Left kidney (tissue), 2 donors: ENCODE results near the gene PPP2R5B. TPM values are rescaled to one million over a fixed set of nuclear protein-coding genes. Genes with fewer than 3 reads are reported as not detected.
A peak's percentile ranks its signal among the peaks of the same experiment; 100 is the strongest.

Source experiments
- DNase-seq: peaks from one replicate; pipeline ENCODE4 v3.0.0-alpha.2; 2013
- polyA plus RNA-seq: library from polyadenylated mRNA; unstranded; fragments of 120-200 nt; gene quantifications from one replicate; pipeline ENCODE4 v1.2.1, GENCODE V29; 2013; ENCODE audit not compliant: insufficient read length

PPP2R5B gene
- polyA plus RNA-seq, 1 donor, result 18.5 TPM

- no peak for DNase-seq
Measured at GRCh38 chr11:64906314-64906635, 18.2 kb upstream of the PPP2R5B start.

DNA sequence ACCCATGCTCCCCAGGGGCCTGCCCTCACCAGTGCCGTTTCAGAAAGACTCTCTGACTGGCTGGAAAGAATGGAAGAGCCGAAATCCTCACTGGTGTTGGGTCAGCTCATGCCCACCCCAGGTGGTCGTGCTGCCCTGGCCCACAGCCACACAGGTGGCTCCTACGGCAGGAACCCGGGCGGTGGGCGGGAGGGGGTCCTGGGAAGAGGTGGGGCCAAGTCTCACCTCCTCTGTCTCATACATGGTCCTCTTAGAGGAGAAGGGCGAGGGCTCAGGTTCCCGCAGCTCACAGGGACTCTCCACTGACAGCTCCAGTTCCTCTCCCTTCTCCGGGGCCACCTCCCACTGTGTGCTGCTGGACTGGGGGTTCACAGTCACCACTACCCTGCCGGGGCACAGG is 15.7 kb upstream of the PPP2R5B start:
- no peak for DNase-seq

- no peak for DNase-seq
Measured at GRCh38 chr11:64909653-64910343, 14.7 kb upstream of the PPP2R5B start.

- no peak for DNase-seq
Measured at GRCh38 chr11:64910451-64911093, 13.9 kb upstream of the PPP2R5B start.

DNA sequence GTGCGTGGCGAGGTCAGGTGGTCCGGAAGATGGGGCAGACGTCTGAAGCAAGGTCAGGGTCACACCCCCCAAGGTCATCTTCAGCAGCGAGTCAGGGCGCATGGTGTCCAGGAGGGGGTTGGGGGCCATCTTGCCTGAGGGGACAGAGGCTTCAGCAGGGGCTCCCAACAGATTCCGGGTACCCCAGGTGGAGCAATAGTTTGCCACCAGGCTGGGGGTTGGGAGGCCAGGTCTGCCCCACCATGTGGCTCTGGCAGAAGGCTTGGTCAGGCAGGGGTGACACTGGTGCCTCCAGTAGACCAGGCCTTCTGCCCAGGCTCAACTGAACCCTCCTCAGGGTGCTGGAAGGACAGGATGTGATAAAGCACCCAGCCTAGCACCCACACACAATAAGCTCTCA is 13.3 kb upstream of the PPP2R5B start:
- DNase-seq, result no peak

DNA sequence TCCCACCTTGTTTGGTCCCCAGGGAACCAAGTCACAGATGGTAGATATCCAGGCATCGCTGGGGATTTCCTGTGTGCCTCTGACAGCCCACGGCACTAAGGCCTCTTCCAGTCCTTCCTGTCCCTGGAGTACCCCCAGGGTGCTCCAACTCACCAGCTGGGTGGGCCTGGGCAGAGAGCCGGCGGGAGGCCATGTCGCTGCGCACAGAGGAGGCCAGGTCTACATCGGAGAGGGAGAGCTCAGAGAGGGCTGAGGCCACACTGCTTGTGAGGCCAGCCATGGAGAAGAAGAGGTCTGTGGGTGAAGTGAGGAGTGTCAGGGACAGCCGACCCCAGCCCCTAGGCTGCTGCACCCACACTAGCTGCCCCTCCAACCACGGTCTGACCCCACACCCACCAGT is 12.8 kb upstream of the PPP2R5B start:
- no peak for DNase-seq

DNA sequence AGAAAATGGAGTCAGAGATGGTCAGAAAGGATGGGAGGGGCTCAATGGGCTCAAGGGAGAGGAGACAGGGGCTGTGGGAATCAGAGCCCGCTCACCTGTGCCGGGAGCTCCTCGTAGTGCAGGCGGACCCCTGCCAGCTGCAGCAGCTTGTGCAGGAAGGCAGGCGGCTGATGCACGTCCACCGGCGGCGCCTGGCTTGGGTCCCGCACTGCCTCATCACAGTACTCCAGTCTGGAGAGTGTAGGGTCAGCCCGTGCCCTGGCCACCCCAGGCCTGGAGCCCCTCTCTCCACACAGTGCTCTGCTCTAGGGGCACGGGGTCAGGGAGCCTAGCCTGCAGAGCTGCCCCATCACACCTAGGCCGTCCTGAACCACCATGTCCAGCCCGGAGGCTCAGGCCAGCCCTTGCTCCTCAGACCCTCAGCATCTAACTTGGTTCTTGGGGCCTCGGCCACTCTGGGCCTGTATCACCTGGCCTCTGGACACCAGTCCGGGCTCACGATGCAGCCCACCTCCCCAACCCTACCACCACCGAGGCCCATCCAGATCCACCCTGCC is 11.2 kb upstream of the PPP2R5B start:
- no peak for DNase-seq

DNA sequence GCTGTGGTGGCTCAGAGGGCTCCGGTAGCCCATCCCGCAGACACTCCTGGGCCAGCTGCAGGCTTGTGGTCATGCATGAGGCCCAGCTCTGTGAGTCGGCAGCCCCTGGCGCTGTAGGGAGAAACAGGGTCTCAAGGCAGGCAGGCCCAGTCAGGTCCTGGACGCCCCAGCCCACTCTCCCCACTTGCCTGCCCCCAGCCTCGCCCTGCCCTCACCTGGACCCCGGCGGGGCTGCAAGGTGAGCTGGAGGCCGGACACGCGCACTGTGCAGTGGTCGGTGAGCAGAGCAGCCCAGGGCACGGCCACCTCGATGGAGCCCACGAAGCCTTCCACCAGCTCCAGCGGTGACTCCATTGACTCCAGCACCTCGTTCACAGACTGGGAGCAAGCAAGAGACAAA is 10.4 kb upstream of the PPP2R5B start:
- DNase-seq, result no peak

- no peak for DNase-seq
Measured at GRCh38 chr11:64915376-64915887, 9.1 kb upstream of the PPP2R5B start.

GRCh38 chr11:64916040-64916774 is 8.3 kb upstream of the PPP2R5B start:
- no peak for DNase-seq

DNA sequence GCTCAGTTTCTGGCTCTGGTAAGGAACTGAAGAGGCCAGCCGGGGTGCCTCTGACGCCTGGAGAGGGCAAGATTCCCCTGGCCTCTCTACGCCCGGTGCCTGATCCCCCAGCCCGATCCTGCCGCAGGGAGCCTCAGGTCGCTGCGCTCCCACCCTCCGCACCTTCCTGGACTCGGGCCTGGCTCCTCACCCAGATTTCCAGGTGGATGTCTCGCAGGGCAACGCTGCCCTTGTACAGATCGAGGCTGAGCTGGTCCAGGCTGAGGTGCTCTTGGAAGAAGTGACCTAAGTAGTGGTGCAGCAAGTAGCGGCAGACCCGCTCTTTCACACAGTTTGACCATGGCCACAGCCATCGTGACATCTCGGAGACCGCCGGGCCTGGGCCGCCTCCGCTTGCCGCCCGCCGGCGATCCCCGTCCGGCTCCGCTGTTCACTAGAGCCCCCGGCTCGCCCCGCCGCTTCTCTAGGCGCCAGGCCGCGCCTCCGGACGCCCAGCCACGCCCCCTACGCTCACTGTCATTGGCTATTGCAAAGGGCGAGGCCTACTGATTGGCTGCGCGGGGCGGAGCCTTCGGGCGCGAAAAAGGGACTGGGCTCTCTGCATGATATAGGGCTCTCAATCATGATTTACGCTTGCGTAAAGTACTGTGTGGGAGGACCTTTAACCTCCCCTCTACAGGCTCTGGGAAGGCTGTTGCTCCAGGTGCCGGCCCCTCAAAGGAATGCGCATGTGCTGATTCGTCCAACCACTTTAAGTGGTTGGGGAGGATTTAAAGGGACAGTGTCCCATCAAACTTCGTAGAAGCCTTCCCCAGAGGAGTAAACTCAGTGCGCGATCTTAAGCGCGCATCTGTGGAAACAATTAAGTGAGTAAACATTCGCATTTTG is 7.5 kb upstream of the PPP2R5B start, which contains the start of gene ATG2A:
Gene ATG2A, minus strand, starts transcription at position 435 of the 888 bp plus-strand sequence. Its CDS starts 74 bp downstream, at position 361.
- DNase-seq, result peak; percentile 100

GRCh38 chr11:64917663-64917995 is 6.9 kb upstream of the PPP2R5B start:
- DNase-seq, result no peak

DNA sequence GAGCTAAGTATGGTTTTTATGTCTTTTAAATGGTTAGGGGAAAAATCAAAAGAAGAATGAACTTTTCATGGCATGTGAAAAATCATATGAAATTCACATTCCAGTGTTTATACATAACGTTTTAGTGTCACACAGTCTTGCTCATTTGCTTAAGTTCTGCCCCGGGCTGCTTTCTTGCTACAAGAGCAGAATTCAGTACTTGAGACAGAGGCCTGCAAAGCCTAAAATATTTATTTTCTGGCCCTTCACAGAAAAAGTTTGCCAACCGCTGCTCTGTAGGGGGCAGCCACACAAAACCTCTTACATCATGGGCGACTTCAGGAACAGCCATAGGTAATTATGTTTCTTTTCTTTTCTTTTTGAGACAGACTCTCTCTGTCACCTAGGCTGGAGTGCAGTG is 6.5 kb upstream of the PPP2R5B start:
- DNase-seq, result no peak

DNA sequence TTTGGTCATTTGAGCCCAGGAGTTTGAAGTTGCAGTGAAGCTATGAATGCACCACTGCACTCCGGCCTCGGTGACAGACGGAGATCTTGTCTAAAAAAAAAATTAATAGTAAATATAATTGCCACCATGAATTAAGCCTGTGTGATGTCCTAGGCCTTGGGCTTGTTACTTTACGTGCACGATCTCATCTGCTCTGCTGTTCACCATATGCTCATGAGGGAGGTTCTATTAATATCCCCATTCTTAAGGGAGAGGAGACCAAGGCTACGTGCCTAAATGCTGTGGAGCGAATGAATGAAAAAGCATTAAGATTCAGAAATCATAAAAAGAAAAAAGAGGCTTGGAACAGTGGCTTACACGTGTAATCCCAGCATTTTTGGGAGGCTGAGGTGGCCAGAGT is 4.9 kb upstream of the PPP2R5B start:
- no peak for DNase-seq

DNA sequence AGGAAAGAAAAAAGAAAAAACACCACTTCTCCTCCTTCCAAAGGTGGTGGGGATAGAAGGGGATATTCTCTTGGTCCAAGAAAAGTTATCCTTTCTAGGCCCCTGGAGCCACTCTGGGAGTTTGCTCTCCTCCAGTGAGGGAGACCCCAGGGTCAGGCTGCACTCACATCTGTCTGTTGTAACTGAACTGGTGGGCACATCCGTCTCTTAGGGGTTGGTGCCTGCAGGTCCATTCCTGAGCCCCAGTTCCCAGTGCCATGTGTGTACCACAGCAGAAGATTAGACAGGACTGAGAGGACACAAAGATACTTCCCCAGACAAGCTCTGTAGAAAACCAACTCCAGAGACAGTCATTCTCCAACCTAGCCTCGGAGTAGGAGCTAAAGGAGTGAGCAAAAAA is 4.4 kb upstream of the PPP2R5B start:
- DNase-seq, result no peak

- no peak for DNase-seq
Measured at GRCh38 chr11:64921384-64921783, 3.1 kb upstream of the PPP2R5B start.

DNA sequence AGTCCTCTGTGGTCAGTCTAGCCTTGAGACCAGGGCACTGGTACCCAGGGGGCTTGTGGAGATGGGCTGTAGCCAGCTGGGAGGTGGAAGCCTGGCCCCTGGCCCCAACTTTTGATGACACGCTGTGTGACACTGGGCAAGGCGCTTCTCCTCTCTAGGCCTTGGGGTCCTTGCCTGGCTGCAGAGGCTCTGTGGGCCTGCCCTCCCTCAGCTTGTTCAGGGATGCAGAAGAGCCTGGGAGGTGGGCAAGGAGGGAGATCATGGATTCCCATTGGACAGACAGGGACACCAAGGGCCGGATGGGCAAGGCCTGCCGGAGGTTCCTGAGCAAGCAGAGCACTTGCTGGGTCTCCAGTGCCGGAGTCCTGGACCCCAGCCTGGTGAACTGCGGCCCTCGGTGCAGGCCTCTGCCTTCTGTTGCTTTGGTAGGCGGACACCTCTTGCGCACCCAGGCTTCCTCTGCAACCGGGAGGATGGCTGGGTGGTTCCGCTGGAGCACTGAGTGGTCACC is 1.3 kb upstream of the PPP2R5B start:
- no peak for DNase-seq

DNA sequence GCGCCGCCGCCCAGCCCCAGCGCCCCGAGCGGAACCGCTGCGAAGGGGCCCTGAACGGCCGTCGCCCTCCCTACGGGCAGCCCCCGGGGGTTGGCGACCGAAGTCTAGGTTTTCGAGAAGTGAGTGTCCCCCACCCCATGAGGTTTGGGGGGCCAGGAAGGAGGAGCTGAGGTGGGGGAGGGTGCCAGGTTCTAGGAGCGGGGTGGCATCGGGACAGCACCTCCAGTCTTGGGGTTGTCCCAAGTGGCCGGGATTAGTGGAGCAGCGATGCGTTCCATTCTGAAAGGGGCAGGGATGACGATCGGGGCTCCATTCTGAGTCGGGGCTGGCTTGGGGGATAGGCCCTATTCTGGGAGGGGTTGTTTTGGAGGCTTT is 408 bp downstream of the PPP2R5B start:
- DNase-seq, result no peak

- no peak for DNase-seq
Measured at GRCh38 chr11:64925536-64926436, 1.3 kb downstream of the PPP2R5B start.

GRCh38 chr11:64926689-64927088 is 2.2 kb downstream of the PPP2R5B start:
- no peak for DNase-seq

GRCh38 chr11:64928957-64929356 is 4.5 kb downstream of the PPP2R5B start:
- DNase-seq, result no peak
